GM21723 (cell line): ENCODE results near the gene UBAP1L.
"Not testable (repeated sequence)": the region's sequence is repeated elsewhere in the genome, so short reads cannot be mapped to it uniquely, and the experiment has no call there.

Source experiments
- ATAC-seq: cut with Tn5 transposase; IDR thresholded peaks from one replicate; pipeline ENCODE4 v1.9.1; 2021; ENCODE audit warnings: mild to moderate bottlenecking, moderate library complexity; ENCODE audit not compliant: unreplicated experiment

The UBAP1L gene

DNA sequence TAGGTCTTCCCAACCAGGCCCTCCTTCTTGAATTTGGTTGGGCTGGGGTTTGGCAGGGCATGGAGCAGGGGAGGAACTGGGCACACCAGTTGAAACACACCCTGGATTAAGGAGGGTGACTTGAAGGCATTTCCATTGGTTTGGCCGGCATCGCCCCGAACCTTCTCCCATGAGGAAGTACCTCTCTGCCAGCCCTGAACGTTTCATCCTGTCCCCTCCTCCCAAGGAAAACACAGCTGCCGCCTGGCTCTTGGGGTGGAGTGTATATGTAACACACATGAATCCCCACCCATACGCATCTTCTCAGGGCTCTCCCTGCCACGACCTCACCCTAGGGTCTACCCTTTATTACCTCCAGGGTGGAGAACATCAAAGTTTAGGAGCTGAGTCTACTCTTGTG, 14.6 kb downstream of the UBAP1L start:
- ATAC-seq = no peak

DNA sequence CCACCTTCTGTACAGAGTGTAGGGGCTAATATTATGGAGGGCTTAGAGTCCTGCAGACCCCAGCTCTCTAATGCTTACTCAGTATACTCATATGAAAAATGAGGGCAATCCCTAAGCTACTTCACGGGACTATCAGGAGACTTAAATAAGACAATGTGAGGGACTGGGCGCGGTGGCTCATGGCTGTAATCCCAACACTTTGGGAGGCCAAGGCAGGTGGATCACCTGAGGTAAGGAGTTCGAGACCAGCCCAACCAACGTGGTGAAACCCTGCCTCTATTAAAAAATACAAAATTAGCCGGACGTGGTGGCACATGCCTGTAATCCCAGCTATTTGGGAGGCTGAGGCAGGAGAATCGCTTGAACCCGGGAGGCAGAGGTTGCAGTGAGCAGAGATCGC, 15.2 kb downstream of the UBAP1L start:
- ATAC-seq = not testable (repeated sequence)

DNA sequence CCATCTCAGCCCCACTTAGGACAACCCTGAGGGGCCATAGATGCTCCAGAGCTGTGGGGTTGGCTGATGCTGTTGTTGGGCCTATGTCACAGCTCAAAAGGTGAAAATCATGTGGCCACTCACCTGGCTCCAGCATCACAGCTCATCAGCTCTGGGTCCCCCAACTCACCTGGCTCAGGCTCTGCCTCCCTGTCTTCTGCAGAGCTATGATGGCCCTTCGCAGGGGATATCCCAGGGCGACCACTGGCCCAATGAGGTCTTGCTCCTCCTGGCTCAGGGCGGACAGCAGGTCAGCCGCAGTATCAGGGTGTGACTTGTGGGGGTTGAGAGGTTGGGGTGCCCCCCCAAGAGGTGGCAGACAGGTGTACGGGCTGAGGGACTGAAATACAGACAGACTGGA, 15.7 kb downstream of the UBAP1L start:
- no peak for ATAC-seq

DNA sequence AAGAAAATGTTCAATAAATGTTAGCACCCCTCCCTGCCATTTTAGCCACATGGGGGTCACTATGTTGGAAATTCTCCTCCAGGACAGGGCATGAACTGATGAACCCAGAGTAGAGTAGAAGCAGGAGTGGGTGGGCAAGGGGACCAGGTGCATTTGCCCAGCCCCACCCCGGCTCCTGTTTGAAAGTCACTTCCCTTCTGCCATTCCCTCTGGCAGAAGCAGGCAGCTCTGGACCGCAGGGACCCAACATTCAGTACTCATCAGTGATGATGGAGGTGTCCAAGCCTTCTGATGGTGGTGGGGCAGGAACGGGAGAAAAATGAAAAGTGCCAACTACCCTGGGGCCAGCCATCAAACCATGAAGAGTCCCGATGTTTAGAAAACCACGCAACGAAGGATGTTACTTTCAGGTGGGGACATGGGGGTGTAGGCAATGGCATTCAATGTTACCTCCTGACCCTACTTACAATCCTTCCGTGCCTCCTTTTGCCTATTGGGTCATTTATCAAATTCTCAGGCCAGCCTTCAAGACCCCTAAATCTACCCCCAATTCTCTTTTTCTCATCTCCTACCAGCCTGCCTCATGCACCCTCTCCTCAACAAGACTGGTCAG, 17.2 kb downstream of the UBAP1L start:
- ATAC-seq = no peak

DNA sequence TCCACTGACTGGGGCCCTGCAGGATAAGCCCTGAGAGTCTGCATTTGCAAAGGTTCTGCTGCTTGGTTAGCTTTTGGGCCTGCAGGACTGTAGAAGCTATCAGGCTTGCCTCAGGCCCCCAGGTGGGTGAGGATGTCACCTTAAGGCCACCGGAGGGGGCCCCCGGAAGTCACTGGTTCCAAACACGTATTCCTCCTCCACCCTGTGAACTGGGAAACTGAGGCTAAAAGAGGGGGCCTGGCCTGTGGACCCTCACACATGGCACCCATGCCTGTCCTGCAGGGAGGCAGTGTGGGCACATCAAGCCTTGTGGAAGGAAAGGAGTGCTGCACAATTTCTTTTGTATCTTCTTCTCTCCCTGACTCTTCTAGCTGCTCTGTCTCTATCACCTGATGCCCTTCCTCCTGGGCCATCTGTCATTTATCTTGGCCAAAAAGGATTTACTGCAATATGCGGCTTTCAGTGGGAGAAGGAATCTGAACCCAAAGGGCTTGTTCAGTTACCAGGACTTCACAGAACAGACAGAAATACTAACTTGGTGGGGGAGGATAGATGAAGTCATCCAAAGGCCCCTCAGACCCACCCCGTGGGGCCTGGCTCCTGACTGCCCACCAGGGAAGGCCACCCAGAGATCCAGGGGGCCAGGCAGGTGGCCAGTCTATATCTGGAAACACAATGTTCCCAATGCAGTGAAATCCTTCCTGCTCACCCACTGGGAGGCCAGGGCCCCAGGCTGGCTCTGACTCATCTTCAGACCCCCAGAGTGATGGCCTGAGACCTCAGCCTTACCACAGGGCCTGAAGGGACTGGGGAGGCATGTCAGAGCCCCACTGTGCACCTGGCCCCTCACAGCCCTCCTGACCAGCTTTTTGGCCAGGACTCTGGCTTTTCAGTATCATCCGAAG, 18.3 kb downstream of the UBAP1L start:
- ATAC-seq = no peak

DNA sequence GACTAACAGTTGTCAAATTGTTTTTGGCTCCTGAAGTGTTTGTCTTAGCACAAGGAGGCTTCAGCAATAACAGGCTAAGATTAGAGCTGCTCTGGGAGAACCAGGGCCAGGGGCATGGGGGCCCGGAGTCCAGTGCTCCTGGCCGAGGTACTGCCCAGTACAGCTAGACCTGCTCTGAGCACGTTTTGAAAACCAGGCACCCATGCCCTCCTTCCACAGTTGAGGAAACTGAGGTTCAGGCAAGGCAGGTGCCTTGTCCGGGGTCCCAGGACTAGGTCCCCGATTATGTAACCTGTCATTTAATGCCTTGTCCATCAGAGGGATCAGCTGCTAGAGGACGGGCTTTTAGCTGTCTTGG, 19.3 kb downstream of the UBAP1L start:
- ATAC-seq = no peak

DNA sequence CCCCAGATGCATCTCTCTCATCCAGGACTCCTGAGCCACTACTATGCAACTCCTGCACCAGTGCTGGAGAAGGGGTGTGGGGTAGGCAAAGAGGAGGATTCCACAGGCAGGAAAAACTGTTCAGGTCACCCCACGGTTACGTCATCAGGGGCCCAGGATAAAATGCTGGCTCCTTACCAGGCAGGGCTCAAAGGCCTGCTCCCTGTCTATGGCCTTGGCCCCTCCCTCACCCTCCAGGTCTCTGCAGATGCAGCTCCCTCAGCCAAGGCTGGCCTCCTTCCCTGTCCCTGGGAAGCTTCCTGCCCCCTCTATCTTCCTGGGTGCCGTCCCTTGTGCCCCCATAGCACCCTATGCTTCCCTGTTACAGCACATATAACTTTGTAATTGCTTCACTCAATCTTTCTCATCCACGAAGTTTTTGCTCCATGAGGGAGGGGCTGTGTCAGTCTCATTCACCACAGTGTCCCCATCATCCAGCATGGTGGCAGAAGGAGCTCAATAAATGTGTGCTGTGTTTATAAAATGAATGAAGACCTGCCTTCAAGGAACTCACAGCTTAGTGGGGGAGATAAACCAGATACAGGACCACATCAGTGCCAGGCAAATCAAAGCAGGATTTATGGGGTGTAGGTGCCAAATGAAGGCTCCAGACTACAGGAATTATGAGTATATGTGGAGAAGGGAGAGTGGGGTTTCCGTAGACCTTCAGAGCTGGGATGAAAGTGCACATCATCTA, 19.8 kb downstream of the UBAP1L start:
- ATAC-seq = no peak

DNA sequence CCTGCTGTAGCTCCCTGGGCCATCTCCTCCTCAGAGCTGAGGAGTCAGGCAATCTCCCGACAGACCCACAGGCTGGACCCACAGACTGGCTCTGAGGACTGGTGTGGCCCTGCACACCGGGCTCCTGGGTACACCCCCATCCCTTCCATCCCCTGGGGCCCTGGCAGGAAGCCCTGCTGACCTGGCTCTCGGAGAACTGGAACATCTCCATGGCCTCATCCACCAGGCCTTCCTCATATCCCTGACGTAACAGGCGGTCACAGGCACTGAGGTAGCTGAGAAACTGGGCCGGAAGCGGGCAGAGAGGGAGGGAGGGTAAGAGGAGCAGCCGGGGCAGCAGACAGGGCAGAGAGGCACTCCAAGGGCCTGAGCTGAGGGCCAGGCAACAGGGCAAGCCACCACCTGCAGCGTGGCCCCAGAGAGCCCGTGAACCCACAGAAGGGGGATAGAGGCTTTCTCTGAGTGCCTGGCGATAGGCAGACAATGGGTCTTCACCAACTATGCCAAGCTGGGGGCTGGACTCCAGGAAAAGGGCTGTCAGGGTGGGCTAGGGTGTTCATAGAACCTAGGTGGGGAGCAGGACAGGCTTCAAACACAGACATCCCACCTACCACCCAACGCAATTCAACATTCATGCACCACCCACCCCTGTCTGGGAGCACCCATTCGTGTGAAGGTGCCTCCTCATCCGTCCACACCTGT, 20.6 kb downstream of the UBAP1L start:
- no peak for ATAC-seq

DNA sequence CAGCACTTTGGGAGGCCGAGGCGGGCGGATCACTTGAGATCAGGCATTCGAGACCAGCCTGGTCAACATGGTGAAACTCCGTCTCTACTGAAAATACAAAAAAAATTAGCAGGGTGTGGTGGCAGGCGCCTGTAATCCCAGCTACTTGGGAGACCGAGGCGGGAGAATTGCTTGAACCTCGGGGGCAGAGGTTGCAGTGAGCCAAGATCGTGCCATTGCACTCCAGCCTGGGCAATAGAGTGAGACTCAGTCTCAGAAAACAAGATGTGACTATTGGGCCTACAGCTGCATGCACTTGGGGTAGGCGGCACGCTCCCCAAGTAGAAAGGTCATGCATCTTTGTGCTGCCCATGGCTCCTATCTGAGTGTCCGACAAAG, 21.2 kb downstream of the UBAP1L start:
- ATAC-seq = not testable (repeated sequence)

DNA sequence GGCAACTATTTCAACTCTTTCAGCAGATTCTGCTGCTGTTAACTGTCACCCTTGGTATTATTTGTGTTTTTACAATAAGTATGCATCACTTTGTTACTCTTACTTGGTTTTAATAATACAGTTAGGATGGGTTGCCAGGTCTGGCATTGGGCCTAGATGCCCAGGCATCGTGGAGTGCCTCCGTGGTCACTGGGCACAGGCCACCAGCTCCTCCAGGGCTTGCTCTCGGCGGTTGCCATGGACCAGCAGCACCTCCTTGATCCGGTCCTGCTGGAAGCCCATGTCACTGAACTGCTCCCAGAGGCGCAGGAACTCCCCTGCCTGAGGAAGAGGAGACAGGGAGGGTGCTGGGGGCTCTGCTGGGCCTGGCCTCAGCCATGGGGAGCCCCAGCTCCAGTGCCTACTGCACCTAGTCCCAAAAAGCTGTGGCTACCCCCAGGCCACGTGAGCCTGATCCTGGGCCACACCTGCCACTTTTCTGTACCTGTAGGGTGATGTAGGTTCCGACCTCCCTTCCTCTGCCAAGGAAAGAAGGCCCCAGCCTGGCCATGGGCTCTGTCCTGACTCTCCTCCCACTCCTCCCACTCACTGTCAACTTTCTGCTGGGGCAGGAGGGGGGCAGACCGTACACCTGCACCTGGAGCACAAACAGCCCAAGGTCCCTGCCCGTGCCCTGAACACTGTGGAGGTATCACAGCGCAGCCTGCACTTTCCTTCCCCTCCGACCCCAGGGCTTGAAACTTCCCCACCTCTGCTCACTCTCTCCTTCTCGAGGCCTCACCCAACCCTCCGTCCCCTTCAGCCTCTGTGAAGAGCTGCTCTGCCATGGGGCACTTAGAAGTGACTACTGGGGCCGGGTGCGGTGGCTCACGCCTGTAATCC, 21.8 kb downstream of the UBAP1L start:
- no peak for ATAC-seq

DNA sequence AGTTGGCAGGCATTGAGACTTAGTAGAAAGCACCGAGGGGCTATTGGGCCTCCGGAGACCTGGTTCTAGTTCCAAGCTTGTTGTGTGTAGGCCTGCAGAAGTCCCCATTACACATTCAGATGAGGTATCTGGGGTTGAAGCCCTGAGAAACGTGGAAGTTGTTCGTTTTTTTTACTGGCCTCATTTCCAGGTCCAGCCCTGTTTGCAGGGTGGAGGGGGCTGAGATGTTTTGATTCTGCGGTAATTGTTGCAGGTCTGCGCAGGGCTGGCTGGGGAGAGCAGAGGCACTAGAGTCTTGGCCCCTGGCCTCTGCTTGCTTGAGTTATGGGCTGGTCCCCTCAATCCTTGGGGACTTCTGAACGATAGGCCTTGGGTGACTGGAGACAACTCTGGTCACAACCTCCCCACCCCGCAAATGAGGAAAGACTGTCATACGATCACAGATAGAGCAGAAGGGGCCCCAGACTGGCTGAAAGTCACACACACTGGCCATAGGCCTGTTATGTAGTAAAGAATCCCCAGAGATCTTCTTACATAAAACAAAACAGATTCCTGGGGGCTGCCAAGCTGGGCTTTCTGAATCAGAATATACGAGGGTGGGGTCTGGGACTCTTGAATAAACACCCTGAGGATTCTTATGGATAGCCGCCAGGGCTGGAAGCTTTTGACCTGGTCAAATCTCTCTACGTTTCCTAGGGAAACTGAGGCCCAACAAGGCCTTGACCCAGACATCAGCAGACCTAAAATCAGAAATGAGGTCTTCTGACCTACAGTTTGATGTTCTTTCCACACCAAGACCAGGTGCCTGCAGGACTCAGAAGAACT, 22.8 kb downstream of the UBAP1L start:
- no peak for ATAC-seq

DNA sequence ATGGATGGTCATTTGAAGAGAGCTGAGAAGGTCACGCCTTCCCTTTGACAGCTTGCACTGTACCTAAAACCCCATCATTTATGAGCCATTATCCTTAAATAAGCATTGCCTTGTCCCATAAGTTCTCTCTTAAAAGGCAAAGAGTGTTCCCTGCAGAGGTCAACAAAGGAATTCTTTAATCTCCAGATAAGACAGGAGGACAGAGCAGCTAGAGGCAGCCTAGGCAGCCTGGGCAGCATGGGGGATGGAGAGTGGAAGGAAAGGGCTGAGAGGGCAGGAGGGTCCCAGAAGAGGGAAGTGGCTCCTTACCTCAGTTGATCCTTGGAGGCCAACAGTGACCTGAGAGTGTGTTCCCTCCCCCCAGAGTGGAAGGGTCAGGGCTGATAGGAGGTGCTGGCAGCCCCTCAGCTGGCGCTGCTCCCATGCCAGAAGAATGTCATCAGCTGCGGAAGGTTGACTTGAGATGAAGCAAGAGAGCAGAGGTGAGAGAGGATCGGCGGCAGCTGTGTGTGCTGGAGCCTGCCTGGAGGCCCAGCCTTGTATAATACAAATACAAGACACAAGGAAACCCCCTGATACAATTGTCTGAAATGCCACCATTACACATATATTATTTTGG, 25.7 kb downstream of the UBAP1L start:
- ATAC-seq = no peak

DNA sequence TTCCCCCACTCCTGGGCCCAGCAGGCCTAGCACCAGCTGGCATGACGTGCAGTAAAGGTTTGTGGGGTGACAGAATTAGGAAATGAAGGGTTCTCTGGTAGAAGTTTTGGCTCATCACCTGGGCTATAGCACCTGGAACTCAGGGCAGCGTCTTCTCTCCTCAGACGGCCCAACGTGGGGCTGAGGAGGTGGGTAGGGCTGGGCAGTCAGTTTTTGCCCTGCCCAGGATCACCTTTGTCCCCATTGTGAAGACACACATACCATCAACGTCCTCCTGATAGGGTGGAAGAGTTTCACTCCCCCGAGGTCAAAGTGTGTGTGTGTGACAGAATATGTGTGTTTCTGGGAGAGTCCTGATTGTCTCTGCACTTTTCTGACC, 26.4 kb downstream of the UBAP1L start:
- ATAC-seq = no peak

DNA sequence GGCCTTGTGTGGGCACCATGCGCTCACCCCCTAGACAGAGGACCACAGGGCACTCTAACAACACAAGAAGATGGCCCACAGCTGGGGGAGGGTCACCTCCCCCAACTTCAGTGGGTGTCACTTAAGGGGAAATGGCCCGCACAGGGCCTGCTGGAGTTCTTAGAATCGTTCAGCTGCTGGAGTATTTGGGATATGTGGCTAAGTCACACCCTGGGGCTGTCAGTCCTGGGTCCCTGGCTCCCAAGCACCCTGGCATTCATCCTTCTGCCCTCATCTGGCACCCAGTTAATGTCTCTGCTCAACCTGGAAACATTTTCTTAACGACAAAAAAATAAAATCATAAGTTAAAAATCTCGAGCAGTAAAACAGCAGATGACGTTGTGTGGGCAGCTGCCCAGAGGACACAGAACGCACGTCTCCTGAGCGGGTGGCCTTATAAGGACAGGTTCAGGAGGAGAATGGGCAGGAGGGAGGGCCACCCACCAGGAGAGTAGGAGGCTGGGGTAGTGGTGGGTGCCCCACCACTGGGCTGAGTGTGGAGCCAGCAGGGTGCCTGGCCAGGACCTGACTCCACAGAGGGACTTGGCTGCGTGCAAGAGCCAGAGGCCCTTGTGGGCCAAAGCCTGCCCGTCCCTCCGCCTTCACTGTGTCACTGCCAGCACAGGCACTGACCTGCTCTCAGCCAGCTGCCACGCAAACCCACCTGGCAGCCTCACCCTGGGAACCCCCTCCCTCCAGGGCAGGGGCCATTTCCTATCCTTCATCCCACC, 26.9 kb downstream of the UBAP1L start:
- ATAC-seq = no peak

DNA sequence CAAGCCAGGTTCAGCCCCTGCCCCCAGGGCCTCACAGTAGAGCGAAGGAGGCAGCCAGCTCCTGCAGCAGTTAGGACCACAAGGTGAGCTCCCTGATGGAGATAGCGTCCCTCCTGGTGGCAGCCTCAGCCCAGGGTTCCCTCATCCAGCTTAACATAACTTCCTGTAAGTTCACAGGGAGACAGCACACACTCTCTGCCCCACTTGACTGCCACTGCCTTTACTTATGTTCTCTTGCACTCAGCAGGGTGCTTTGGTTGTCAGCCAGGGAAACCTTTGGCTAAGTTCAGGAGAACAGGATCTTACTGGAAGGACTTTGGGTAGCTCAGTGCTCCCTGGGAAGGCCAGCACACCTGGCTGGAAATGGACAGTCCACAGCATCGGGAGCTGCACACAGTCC, 27.6 kb downstream of the UBAP1L start:
- no peak for ATAC-seq

DNA sequence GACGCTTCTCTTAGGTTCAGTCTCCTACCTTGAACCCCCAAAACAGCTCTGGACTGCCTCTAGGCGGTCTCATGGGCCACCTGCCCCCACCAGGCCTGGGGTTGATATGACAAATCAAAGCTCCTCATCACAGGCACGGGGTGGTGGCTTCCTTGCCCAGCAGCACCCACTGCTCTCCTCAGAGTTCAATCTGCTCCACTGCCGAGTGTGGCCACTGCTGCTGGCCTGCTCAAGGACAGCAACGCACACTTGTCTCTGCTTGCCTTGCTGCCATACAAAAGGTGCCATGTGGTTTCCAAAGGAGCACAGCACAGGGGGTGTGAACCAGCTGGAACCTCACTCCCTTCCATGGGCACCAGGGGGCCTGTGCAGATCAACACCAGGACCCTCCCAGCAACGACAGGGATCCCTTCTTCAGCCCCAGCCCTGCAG, 28.3 kb downstream of the UBAP1L start:
- ATAC-seq = no peak

DNA sequence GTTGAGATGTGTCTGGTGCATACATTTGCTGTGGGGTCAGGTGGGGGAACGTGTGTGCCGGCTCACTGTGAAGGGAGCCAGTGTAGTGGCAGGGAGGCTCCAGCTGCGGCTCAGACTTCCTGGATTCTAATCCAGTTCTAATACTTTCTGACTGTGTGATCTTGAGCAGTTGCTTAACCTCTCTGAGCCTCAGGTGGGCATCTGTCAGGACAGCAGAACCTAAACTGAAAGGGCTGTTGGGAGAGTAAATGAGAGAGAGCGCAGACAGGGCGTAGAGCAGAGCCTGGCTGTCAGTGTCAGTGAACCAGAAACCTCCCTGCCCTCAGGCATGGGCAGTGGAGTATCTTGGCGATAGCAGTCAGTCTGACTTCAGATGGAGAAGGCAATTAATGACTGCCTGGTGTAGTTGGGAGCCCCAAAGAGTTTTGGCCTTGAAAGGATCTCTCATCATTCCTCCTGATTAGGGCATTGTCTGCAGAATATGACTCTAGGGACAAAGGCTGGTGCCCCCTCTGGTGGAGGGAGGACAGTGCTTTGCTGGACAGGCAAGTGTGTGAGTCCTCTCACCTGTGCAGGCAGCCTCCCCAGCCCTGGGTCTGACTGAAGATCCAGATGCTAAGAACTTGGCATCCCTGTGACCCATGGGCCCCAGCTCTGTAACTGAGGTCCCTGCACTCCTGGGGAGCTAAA, 28.9 kb downstream of the UBAP1L start:
- ATAC-seq = no peak
